ENCODE data around the gene KCNMA1. TPM values are rescaled to one million over a fixed set of nuclear protein-coding genes. Genes with fewer than 3 reads are reported as not detected.

KCNMA1 gene
- total RNA-seq, 1 experiment from 2014 or later, result 143 TPM

DNA sequence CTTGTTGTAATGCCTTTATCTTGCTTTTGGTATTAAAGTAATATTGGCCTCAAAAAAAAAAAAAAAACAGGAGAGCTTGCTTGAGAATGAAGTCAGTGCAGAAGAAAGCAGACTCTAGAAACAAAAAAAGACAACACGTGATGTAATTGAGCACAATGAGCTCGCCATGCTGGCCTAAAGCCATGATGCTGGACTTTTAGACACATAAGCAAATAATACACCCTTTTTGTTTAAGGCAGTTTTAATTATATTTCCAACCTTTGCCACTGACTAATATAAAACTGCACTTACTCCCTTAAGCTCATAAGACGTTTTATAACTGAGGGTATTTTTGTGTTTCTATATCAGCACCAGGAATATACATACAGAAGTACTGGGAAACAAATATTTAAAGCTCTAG lies 798.3 kb downstream of the KCNMA1 start:
- DNase-seq (no peak), ATAC-seq (no peak)
- POLR2A ChIA-PET (ENCODE audit: unreplicated experiment), result interaction anchor here (0.6 kb wide), 1 partner anchor 9 kb away, joined by 5 read pairs; no protein-coding TSS in a partner anchor
- Histone ChIP-seq H3F3A (ENCODE audit: low read length, unreplicated experiment) (no peaks in the 10 kb centered on the region), H3K4me2 (ENCODE audit: low read length) (no peak overlapping the region), H3K27ac (ENCODE audit: low read length) (no peak overlapping the region), H3K9me2 (replicated peaks; ENCODE audit: low read length) (no peaks in the 10 kb centered on the region), H3K4me1 (ENCODE audit: insufficient read depth, low read length) (no peaks in the 10 kb centered on the region), H4K20me1 (ENCODE audit: low read length) (no peaks in the 10 kb centered on the region), H3K9me3 (ENCODE audit: low read length) (no peaks in the 10 kb centered on the region), H2AFZ (ENCODE audit: low read length) (no peak overlapping the region), H3K27me3 (ENCODE audit: low read length) (peaks cover 58% of the 10 kb centered on the region), H3K79me2 (ENCODE audit: low read length) (no peaks in the 10 kb centered on the region), H3K9ac (ENCODE audit: low read length) (no peak overlapping the region), H3K4me3 (ENCODE audit: low read length) (no peak overlapping the region), H3K36me3 (ENCODE audit: low read depth, low read length) (no peaks in the 10 kb centered on the region)
- intact Hi-C loops (cut with micrococcal nuclease), result no loop called here
- TF ChIP-seq EZH2 (IDR thresholded peaks at IDR 0.05; ENCODE audit: low read length, unreplicated experiment) (no peak), EZH2phosphoT487 (IDR thresholded peaks at IDR 0.05; ENCODE audit: borderline replicate concordance, low read length) (no peak)
- TF ChIP-seq, protein P1, sequence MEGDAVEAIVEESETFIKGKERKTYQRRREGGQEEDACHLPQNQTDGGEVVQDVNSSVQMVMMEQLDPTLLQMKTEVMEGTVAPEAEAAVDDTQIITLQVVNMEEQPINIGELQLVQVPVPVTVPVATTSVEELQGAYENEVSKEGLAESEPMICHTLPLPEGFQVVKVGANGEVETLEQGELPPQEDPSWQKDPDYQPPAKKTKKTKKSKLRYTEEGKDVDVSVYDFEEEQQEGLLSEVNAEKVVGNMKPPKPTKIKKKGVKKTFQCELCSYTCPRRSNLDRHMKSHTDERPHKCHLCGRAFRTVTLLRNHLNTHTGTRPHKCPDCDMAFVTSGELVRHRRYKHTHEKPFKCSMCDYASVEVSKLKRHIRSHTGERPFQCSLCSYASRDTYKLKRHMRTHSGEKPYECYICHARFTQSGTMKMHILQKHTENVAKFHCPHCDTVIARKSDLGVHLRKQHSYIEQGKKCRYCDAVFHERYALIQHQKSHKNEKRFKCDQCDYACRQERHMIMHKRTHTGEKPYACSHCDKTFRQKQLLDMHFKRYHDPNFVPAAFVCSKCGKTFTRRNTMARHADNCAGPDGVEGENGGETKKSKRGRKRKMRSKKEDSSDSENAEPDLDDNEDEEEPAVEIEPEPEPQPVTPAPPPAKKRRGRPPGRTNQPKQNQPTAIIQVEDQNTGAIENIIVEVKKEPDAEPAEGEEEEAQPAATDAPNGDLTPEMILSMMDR (conservative IDR thresholded peaks at IDR 0.05; ENCODE audit: low read depth, low read length), result no peak
- CTCF ChIA-PET, result interaction anchor here (0.5 to 0.7 kb wide), 2 partner anchors 167 to 210 kb away, joined by 3 read pairs; no protein-coding TSS in a partner anchor
- BruUV-seq (replicated peaks), result no TSS peak

DNA sequence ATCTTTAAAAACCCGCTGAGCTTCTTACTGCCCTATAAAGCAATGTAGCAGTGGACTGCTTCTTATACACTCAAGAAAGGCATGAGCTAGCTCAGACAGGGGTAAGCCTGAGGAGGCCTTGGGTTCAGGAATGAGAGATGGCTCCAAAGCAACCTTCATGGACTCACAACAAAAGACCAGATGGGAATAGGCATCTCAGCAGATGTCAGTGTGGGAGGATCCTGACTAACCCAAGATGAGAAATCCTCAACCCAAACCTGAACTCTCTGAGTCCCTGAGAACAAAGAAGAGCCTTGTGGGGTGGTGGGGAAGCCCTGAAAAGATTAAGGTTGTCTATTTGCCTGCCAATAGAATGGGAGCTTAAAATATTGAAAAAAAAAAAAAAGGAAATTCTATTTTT lies 807.4 kb downstream of the KCNMA1 start:
- no peaks in the 10 kb centered on the region for H3K79me2 ChIP-seq (ENCODE audit: low read length)
- H3K4me1 ChIP-seq (ENCODE audit: insufficient read depth, low read length), result no peaks in the 10 kb centered on the region
- CTCF ChIA-PET, result interaction anchor here (0.7 kb wide), 1 partner anchor 73 kb away, joined by 3 read pairs; no protein-coding TSS in a partner anchor
- H3K9ac ChIP-seq (ENCODE audit: low read length), result no peak overlapping the region
- H3K27me3 ChIP-seq (ENCODE audit: low read length), result peaks cover 89% of the 10 kb centered on the region
- no peaks in the 10 kb centered on the region for H3K9me3 ChIP-seq (ENCODE audit: low read length)
- ATAC-seq (no peak), DNase-seq (no peak)
- POLR2A ChIA-PET (ENCODE audit: unreplicated experiment), result interaction anchor here (0.5 kb wide), 1 partner anchor 9 kb away, joined by 5 read pairs; no protein-coding TSS in a partner anchor
- no peak overlapping the region for H2AFZ ChIP-seq (ENCODE audit: low read length)
- no peak overlapping the region for H3K4me3 ChIP-seq (ENCODE audit: low read length)
- no peaks in the 10 kb centered on the region for H3K9me2 ChIP-seq (replicated peaks; ENCODE audit: low read length)
- H4K20me1 ChIP-seq (ENCODE audit: low read length), result no peaks in the 10 kb centered on the region
- intact Hi-C loops (cut with micrococcal nuclease), result no loop called here
- no peak; the same call in 1 of the 2 replicates for TF ChIP-seq EZH2phosphoT487 (IDR thresholded peaks at IDR 0.05; ENCODE audit: borderline replicate concordance, low read length)
- TF ChIP-seq EZH2 (IDR thresholded peaks at IDR 0.05; ENCODE audit: low read length, unreplicated experiment), result peak; percentile 20
- no peaks in the 10 kb centered on the region for H3F3A ChIP-seq (ENCODE audit: low read length, unreplicated experiment)
- no peaks in the 10 kb centered on the region for H3K36me3 ChIP-seq (ENCODE audit: low read depth, low read length)
- H3K4me2 ChIP-seq (ENCODE audit: low read length), result no peak overlapping the region
- H3K27ac ChIP-seq (ENCODE audit: low read length), result no peak overlapping the region
- no TSS peak for BruUV-seq (replicated peaks)

DNA sequence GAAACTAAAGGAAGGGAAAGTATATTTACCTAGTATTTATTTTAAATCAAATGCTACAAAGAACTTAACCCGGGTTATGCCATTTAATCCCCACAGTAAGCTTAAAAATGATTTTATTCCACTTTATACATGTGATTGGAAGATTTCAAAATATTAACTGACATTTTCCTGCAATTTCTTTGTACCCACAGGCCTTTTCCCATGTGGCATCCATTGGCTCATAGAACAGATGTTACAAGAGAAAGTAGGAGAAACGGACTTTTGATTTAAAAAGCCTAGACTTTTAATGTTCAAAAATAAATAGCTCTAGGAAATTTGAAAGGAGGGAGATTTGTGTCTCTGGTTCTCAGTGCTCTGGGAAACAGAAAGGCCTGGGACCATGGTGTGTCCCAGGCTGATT lies 807.9 kb downstream of the KCNMA1 start:
- TF ChIP-seq, protein P1 (conservative IDR thresholded peaks at IDR 0.05; ENCODE audit: low read depth, low read length), result no peak
- TF ChIP-seq EZH2 (IDR thresholded peaks at IDR 0.05; ENCODE audit: low read length, unreplicated experiment), result peak; percentile 68
- intact Hi-C loops (cut with micrococcal nuclease), result no loop called here
- ChIA-PET POLR2A (ENCODE audit: unreplicated experiment) (interaction anchor here (0.5 kb wide), 1 partner anchor 10 kb away, joined by 5 read pairs; no protein-coding TSS in a partner anchor), CTCF (interaction anchor here (0.7 kb wide), 1 partner anchor 73 kb away, joined by 3 read pairs; no protein-coding TSS in a partner anchor)
- H3F3A ChIP-seq (ENCODE audit: low read length, unreplicated experiment), result no peaks in the 10 kb centered on the region
- H3K79me2 ChIP-seq (ENCODE audit: low read length), result no peaks in the 10 kb centered on the region
- no peaks in the 10 kb centered on the region for H3K9me2 ChIP-seq (replicated peaks; ENCODE audit: low read length)
- H3K4me3 ChIP-seq (ENCODE audit: low read length), result no peak overlapping the region
- no peaks in the 10 kb centered on the region for H4K20me1 ChIP-seq (ENCODE audit: low read length)
- DNase-seq (no peak), ATAC-seq (no peak)
- no peak overlapping the region for H3K27ac ChIP-seq (ENCODE audit: low read length)
- H2AFZ ChIP-seq (ENCODE audit: low read length), result no peak overlapping the region
- H3K36me3 ChIP-seq (ENCODE audit: low read depth, low read length), result no peaks in the 10 kb centered on the region
- no peaks in the 10 kb centered on the region for H3K9me3 ChIP-seq (ENCODE audit: low read length)
- no TSS peak for BruUV-seq (replicated peaks)
- H3K27me3 ChIP-seq (ENCODE audit: low read length), result peaks cover 89% of the 10 kb centered on the region
- H3K9ac ChIP-seq (ENCODE audit: low read length), result no peak overlapping the region
- no peak overlapping the region for H3K4me2 ChIP-seq (ENCODE audit: low read length)
- no peaks in the 10 kb centered on the region for H3K4me1 ChIP-seq (ENCODE audit: insufficient read depth, low read length)

Data from PC-3 (cell line).